Muscle layer of duodenum (tissue), 2 donors: Measurements from ENCODE around the gene CRLF1.

Source experiments
- H3K27ac ChIP-seq: one replicate; pipeline ENCODE4 v1.7.0; 2013; ENCODE audit warnings: mild to moderate bottlenecking, low read length
- H3K27me3 ChIP-seq: one replicate; pipeline ENCODE4 v1.7.0; 2013; ENCODE audit warnings: low read depth, mild to moderate bottlenecking, control low read depth, low read length
- H3K36me3 ChIP-seq, 2 donors: one replicate each; pipeline ENCODE4 v1.7.0; 2013; ENCODE audit warnings: low read length in 2 of 2, control low read depth in 1 of 2, mild to moderate bottlenecking in 1 of 2; ENCODE audit not compliant: insufficient read depth in 2 of 2, control insufficient read depth in 1 of 2
- H3K4me1 ChIP-seq, 2 donors: one replicate each; pipeline ENCODE4 v1.7.0; 2013; ENCODE audit warnings: low read length in 2 of 2, mild to moderate bottlenecking in 2 of 2, control low read depth in 1 of 2, moderate library complexity in 1 of 2; ENCODE audit not compliant: insufficient read depth in 2 of 2, control insufficient read depth in 1 of 2
- H3K4me3 ChIP-seq, 2 donors: one replicate each; pipeline ENCODE4 v1.7.0; 2013; ENCODE audit warnings: low read length in 2 of 2, low read depth in 1 of 2, mild to moderate bottlenecking in 1 of 2
- H3K9me3 ChIP-seq, 2 donors: one replicate each; pipeline ENCODE4 v1.7.0; 2013; ENCODE audit warnings: low read length in 2 of 2, control low read depth in 1 of 2, mild to moderate bottlenecking in 1 of 2; ENCODE audit not compliant: control insufficient read depth in 1 of 2
- donor health status: healthy.

Gene CRLF1, protein sequence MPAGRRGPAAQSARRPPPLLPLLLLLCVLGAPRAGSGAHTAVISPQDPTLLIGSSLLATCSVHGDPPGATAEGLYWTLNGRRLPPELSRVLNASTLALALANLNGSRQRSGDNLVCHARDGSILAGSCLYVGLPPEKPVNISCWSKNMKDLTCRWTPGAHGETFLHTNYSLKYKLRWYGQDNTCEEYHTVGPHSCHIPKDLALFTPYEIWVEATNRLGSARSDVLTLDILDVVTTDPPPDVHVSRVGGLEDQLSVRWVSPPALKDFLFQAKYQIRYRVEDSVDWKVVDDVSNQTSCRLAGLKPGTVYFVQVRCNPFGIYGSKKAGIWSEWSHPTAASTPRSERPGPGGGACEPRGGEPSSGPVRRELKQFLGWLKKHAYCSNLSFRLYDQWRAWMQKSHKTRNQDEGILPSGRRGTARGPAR

DNA sequence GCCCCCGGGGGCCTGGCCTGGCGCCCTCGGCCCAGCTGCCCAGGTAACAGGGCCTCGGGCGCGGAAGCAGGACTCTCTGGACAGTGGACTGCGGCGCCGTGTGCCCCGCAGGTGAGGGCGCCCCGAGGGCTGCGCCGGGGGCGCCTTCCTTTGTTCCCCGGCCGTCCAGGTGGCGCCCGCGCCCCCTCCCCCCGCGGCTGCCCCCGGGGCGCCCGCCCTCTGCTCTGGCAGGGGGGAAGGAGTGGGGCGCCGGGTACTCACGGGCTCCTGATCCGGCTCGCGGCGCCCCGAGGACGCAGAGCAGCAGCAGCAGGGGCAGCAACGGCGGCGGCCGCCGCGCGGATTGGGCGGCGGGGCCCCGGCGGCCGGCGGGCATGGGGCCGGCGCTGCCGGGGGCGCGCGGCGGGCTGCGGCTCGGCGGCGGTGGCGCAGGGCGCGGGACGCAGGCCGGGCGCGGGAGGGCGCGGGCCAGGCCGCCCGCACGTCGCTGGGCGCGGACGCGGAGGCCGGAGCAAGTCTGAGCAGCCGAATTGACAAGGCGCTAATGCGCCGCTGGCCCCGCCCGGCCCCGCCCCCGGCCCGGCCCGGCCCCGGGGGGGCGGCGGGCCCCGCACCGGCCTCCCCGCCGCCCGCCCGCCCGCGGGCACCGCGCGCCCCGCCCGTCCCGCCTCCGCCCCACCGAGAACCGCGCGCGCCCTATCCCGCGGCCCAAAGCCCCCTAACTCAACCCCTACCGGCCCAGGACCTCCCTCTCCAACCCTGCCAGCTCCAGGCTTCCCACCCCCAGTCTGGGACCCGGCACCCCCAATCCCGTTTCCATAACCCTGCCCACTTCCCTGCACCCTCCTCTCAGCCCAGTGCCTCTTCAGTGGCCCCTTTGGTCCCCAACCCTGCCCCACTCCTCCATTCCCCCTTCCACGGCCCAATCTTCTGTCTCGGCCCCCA is at the start of gene CRLF1:
CRLF1 (minus strand) TSS at position 519 of the 945 bp plus-strand sequence; CDS start at position 376, 143 bp downstream.
- H3K4me1 ChIP-seq: peaks cover 0 to 38% of the 10 kb centered on the region in 2 donors
- no peak within 1 kb of the TSS for H3K27ac ChIP-seq
- H3K9me3 ChIP-seq: no peaks in the 10 kb centered on the region
- peak within 1 kb of the TSS in 1 of 2 donors; percentile 44 for H3K4me3 ChIP-seq
- no peaks in the 10 kb centered on the region for H3K36me3 ChIP-seq
- peaks cover 59% of the 10 kb centered on the region for H3K27me3 ChIP-seq

DNA sequence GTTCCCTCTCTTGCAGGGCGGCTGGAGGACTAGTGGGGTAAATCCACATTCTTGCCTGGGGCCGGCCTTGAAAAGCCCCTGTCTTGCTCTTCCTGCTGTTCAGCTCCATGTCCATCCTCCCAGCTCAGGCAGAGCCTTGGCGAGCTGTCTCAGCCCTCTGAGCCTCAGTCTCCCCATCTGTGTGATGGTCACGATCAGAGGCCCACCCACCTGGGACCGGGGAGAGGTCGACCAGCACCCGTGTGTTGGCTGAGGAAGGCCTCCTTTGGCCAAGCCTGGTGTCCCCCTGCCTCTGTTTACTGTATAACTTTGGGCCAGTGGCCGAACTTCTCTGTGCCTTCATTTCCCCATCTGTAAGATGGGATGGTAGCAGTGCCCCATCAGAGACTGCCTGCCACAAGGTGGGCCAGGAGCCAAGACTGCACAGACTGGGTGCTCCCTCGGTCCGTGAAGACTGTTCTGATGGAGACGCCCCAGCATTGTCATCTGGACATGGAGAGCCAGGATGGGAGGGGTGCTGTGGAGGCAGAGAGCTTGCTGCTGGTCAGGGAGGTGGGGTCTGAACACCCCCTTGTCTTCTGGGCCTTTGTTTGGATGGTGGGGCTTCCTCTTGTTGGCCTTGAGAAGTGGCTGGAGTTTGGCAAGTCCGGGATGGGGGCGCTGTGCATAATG is 48.7 kb upstream of the CRLF1 start:
- Histone ChIP-seq H3K9me3 (no peaks in the 10 kb centered on the region), H3K27ac (no peak overlapping the region), H3K27me3 (no peaks in the 10 kb centered on the region), H3K4me3 (no peak overlapping the region), H3K36me3 (no peaks in the 10 kb centered on the region), H3K4me1 (peaks cover 9 to 40% of the 10 kb centered on the region in 2 donors)

DNA sequence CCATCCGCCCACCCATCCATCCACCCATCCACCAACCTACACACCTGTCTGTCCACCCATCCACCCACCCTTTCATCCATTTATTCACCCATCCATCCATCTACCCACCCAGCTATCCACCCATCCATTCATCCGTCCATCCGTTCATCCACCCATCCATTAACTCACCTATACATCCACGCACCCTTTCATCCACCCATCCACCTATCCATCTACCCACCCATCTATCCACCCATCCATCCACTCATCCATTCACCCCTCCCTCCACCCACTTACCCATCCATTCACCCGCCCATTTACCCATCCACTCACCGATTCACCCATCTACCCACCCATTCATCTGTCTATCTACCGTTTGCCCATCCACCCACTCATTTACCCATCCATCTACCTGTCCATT is 47.9 kb upstream of the CRLF1 start:
- Histone ChIP-seq H3K4me3 (no peak overlapping the region), H3K4me1 (peaks cover 12 to 42% of the 10 kb centered on the region in 2 donors), H3K36me3 (no peaks in the 10 kb centered on the region), H3K9me3 (no peaks in the 10 kb centered on the region), H3K27me3 (no peaks in the 10 kb centered on the region), H3K27ac (no peak overlapping the region)

DNA sequence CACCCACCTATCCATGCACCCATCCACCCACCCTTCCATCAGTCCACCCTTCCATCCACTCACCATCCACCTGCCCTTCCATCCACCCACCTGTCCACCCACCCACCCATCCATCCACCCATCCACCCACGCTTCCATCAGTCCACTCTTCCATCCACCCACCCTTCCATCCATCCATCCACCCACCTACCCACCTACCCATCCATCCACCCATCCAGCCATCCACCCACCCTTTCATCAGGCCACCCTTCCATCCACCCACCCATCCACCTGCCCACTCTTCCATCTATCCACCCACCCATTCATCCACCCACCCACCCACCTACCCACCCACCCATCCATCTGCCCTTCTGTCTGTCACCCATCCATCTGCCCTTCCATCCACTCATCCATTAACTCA is 47.3 kb upstream of the CRLF1 start:
- H3K27me3 ChIP-seq: no peaks in the 10 kb centered on the region
- peaks cover 12 to 48% of the 10 kb centered on the region in 2 donors for H3K4me1 ChIP-seq
- H3K4me3 ChIP-seq: no peak overlapping the region
- H3K9me3 ChIP-seq: no peaks in the 10 kb centered on the region
- H3K36me3 ChIP-seq: no peaks in the 10 kb centered on the region
- H3K27ac ChIP-seq: no peak overlapping the region

DNA sequence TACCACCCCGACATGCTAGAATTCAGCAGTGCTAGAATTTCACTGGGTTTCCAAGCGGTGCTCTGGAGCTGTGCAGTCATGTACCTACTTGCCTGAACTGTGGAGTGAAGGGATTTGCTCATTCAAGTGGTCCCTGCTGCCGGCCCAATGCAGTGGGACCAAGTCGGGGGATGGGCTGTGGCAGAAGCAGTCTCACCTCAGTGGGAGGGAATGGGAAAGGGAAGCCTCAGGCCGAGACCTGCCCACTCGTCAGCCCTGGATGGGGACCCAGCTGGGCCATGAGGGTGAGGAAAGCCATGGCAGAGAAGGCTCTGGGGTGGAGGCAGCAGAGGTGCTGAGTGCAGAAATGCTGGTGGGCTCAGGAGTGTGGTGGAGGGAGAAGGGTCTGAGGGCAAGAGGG is 45.1 kb upstream of the CRLF1 start:
- no peaks in the 10 kb centered on the region for H3K36me3 ChIP-seq
- peak overlapping the region; percentile 60 for H3K27ac ChIP-seq

DNA sequence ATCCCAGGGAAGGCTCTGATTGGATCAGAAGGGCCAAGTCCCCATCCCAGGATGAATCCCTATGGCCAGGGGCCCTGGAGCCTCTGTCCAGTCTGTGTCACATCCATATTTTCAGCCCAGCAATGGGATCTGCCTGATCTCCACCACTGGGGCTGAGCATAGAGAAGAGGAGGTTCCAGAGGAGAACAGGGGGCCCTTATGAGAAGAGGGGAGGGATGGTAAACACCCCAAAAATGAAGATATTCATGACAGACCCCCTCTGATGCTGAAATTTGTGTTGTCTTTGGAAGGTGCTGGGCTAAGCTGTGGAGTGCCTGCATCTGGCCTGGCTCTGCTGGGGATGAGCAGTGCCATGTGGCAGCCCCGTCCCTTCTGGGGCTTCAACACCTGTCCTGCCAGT is 44.7 kb upstream of the CRLF1 start:
- H3K4me1 ChIP-seq: peaks cover 8 to 31% of the 10 kb centered on the region in 2 donors
- H3K27me3 ChIP-seq: no peaks in the 10 kb centered on the region
- H3K4me3 ChIP-seq: no peak overlapping the region
- H3K36me3 ChIP-seq: no peaks in the 10 kb centered on the region
- H3K9me3 ChIP-seq: no peaks in the 10 kb centered on the region
- peak overlapping the region; percentile 60 for H3K27ac ChIP-seq

More for the DNA sequence above, 45.1 kb upstream of the CRLF1 start:
- H3K4me1 ChIP-seq: peaks cover 8 to 31% of the 10 kb centered on the region in 2 donors
- no peak overlapping the region for H3K4me3 ChIP-seq
- no peaks in the 10 kb centered on the region for H3K27me3 ChIP-seq
- no peaks in the 10 kb centered on the region for H3K9me3 ChIP-seq

DNA sequence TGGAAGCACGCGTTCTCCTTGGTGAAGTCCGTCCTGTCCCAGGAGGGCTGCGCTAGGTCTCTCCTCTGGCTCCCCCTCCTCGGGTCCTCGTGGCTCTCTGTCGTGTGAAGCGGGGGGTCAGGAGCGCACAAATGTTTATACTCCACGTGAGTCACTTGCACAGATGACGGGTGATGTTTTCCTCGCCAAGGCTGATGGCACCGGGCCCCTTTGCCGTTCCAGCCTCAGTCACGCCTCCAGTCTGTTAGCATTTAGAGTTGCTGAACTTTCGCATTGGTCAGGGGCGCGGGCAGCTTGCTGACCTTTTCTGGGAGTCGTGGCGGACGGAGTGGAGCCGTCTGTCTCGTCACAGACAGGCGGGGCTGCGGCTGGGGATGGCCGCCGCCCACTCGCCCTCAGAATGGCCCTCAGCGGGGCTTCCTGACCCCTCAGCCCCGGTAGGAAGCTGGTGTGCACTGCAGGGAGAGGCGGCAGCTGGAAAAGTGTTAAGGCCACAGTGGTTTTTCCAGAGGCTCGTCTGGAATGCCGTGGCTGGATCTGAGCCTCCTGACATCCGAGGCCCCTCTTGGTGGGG is 44.0 kb upstream of the CRLF1 start:
- H3K9me3 ChIP-seq: no peaks in the 10 kb centered on the region
- peak overlapping the region; percentile 85 for H3K27ac ChIP-seq
- H3K36me3 ChIP-seq: no peaks in the 10 kb centered on the region
- H3K27me3 ChIP-seq: no peaks in the 10 kb centered on the region
- peak overlapping the region in 1 of 2 donors; percentile 41 for H3K4me3 ChIP-seq
- peaks cover 8 to 31% of the 10 kb centered on the region in 2 donors for H3K4me1 ChIP-seq

DNA sequence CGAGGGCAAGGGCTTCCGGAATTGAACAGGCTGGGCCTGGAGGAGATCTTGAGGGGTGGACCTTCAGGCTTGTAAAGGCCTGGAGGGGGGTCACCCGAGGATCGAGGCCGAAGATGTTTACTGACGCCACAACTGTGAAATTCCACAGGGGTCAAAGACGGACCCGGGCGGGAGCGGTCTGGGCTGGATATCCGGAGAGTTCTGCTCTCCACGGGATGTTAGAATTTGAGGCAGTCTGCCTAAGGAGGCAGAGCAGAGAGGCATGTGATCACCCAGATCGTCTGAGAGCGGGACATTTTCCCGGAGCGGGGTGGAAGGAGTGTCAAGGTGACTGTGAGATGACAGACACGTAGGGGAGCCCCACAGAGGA is 43.4 kb upstream of the CRLF1 start:
- peak overlapping the region; percentile 85 for H3K27ac ChIP-seq
- H3K4me3 ChIP-seq: peak overlapping the region; percentile 39 to 41
- H3K27me3 ChIP-seq: no peaks in the 10 kb centered on the region
- no peaks in the 10 kb centered on the region for H3K36me3 ChIP-seq
- no peaks in the 10 kb centered on the region for H3K9me3 ChIP-seq
- peaks cover 8 to 32% of the 10 kb centered on the region in 2 donors for H3K4me1 ChIP-seq

DNA sequence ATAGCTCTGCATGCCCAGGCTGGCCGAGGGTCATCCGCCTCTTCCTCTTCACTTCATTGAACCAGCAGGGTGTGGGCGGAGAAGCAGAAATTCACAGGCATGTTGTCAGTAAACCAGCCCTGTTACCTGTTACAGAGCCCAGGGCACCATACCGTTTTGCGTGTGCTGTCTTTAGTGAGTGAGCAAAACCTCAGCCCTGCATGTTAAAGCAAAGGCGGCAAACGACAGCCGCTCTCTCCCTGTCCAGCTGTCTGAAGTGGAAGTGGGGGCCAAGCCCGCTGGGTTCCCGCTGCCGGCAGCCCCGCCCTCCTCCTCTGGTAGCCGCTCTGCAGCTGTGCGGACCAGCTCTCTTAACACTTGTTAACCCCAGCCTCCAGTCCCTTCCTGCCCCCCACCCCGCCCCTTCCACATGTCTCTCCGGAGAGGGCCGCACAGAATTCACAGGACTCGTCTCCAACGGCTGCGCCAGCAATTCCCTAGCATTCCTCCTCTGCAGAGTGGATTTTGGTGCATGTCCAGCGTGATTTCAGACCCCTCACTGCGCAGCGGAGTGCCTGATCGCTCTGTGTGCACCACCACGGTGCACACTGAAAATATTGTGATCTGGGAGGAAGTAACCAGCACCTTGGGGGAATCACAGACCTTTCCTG is 42.9 kb upstream of the CRLF1 start:
- Histone ChIP-seq H3K9me3 (no peaks in the 10 kb centered on the region), H3K36me3 (no peaks in the 10 kb centered on the region), H3K27ac (peak overlapping the region; percentile 85), H3K4me1 (peaks cover 8 to 37% of the 10 kb centered on the region in 2 donors), H3K27me3 (no peaks in the 10 kb centered on the region), H3K4me3 (peak overlapping the region; percentile 39 to 41)

DNA sequence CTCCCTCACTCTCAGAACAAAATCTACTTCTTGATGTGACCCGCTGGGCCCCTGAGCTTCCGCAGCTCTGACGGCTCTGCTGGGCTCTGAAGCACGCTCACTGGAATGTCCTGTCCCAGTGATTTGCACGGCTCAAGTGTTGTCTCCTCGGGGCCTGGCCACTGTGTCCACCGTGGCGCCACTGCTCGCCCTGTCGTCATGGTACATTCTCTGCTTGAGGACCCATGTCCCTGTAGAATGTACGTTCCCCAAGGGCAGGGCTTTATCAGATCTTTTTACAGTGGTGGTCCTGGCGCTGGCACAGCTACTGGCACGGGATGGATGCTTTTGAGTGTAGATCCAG is 42.3 kb upstream of the CRLF1 start:
- Histone ChIP-seq H3K27ac (peak overlapping the region; percentile 47), H3K27me3 (no peaks in the 10 kb centered on the region), H3K4me3 (no peak overlapping the region), H3K36me3 (no peaks in the 10 kb centered on the region), H3K4me1 (peaks cover 8 to 39% of the 10 kb centered on the region in 2 donors), H3K9me3 (no peaks in the 10 kb centered on the region)
